ENCODE data around the gene PFDN6. TPM values are rescaled to one million over a fixed set of nuclear protein-coding genes. Genes with fewer than 3 reads are reported as not detected.

PFDN6 gene
- total and polyA plus RNA-seq, 7 donors, result 57.2 to 296 (median 87.6) TPM

GRCh38 chr6:33333666-33334065 is 44.3 kb downstream of the PFDN6 start:
- no peak for ATAC-seq
- 87 to 91% (median 90%) methylated on average over 4 of the region's 4 CpGs for WGBS, 3 donors

GRCh38 chr6:33335916-33336315 is 46.5 kb downstream of the PFDN6 start:
- Histone ChIP-seq H3K4me3 (no peak overlapping the region), H3K36me3 (ENCODE audit: insufficient read depth in 1 of 2, low read depth in 1 of 2) (no peaks in the 10 kb centered on the region), H3K4me1 (no peaks in the 10 kb centered on the region), H3K9me3 (no peaks in the 10 kb centered on the region), H3K27ac (no peak overlapping the region), H3K27me3 (ENCODE audit: insufficient read depth in 3 of 3, low read length in 2 of 3) (no peaks in the 10 kb centered on the region)
- no peak for TF ChIP-seq CTCF (IDR thresholded peaks at IDR 0.05)
- intact Hi-C loops (cut with DNase I), result no loop called here
- 64 to 74% (median 73%) methylated on average over 4 of the region's 4 CpGs for WGBS, 3 donors
- no peak for ATAC-seq
- DNase-seq, result no peak

More at GRCh38 chr6:33333666-33334065, 44.3 kb downstream of the PFDN6 start:
- Histone ChIP-seq H3K27me3 (ENCODE audit: insufficient read depth in 3 of 3, low read length in 2 of 3) (no peaks in the 10 kb centered on the region), H3K36me3 (ENCODE audit: insufficient read depth in 1 of 2, low read depth in 1 of 2) (no peaks in the 10 kb centered on the region), H3K4me3 (no peak overlapping the region), H3K9me3 (no peaks in the 10 kb centered on the region), H3K27ac (no peak overlapping the region), H3K4me1 (no peaks in the 10 kb centered on the region)
- intact Hi-C loops (cut with DNase I), result no loop called here
- TF ChIP-seq CTCF (IDR thresholded peaks at IDR 0.05), result no peak
- no peak for DNase-seq

DNA sequence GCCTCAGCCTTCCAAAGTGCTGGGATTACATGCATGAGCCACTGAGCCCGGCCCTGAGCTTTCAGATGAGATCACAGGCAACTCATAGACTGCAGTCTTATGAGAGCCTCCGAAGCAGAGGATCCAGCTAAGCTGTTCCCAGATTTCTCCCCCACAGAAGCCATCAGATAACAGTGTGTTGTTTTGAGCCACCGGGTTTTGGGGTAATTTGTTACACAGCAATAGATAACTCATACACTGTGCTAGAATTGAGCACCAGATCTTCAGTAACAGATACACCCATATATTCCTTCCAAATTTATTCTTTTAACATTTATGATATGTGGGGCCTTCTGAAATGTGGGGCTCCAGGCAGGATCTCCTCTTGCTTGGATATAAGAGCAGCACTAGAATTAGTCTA is 47.1 kb downstream of the PFDN6 start:
- ATAC-seq (no peak), DNase-seq (no peak)
- 81 to 85% (median 85%) methylated on average over 3 of the region's 3 CpGs for WGBS, 3 donors
- no peaks in the 10 kb centered on the region for H3K4me1 ChIP-seq
- intact Hi-C loops (cut with DNase I), result no loop called here
- H3K27ac ChIP-seq, result no peak overlapping the region
- H3K4me3 ChIP-seq, result no peak overlapping the region
- no peaks in the 10 kb centered on the region for H3K27me3 ChIP-seq (ENCODE audit: insufficient read depth in 3 of 3, low read length in 2 of 3)
- H3K9me3 ChIP-seq, result no peaks in the 10 kb centered on the region
- H3K36me3 ChIP-seq (ENCODE audit: insufficient read depth in 1 of 2, low read depth in 1 of 2), result no peaks in the 10 kb centered on the region
- no peak for TF ChIP-seq CTCF (IDR thresholded peaks at IDR 0.05)

GRCh38 chr6:33339193-33339592 is 49.8 kb downstream of the PFDN6 start:
- ATAC-seq, result no peak
- Histone ChIP-seq H3K27me3 (ENCODE audit: insufficient read depth in 3 of 3, low read length in 2 of 3) (no peaks in the 10 kb centered on the region), H3K4me3 (no peak overlapping the region), H3K9me3 (no peaks in the 10 kb centered on the region), H3K36me3 (ENCODE audit: insufficient read depth in 1 of 2, low read depth in 1 of 2) (no peaks in the 10 kb centered on the region), H3K27ac (no peak overlapping the region), H3K4me1 (no peaks in the 10 kb centered on the region)
- DNase-seq, result no peak
- 82 to 91% (median 84%) methylated on average over 6 of the region's 6 CpGs for WGBS, 3 donors
- TF ChIP-seq CTCF (IDR thresholded peaks at IDR 0.05), result no peak
- intact Hi-C loops (cut with DNase I), result no loop called here

Other genes with a start within 250 kb of the PFDN6 start
- gene HLA-DPA1, start 216.0 kb upstream of the PFDN6 start, total RNA-seq, result 10 to 100 TPM; 13.8 to 52.6 (median 20.2) TPM
- 10 to 100 TPM; 10.7 to 12.3 (median 10.9) TPM for gene HLA-DPA1, start 216.0 kb upstream of the PFDN6 start, polyA plus RNA-seq
- gene HLA-DPB1, start 213.6 kb upstream of the PFDN6 start, total RNA-seq, result 10 to 100 TPM; 11.9 to 33.2 (median 18.3) TPM
- 10 to 100 TPM; 11.0 to 17.9 (median 11.1) TPM for gene HLA-DPB1, start 213.6 kb upstream of the PFDN6 start, polyA plus RNA-seq
- 1 to 10 TPM in 1 of 4 donors, under 1 TPM in 3; 0.27 to 1.3 (median 0.51) TPM for gene COL11A2, start 97.1 kb upstream of the PFDN6 start, total RNA-seq
- under 1 TPM; 0.35 to 0.69 (median 0.61) TPM for gene COL11A2, start 97.1 kb upstream of the PFDN6 start, polyA plus RNA-seq
- gene RXRB, start 88.9 kb upstream of the PFDN6 start, total RNA-seq, result 10 to 100 TPM; 31.3 to 43.7 (median 36.0) TPM
- 10 to 100 TPM; 19.2 to 45.9 (median 29.3) TPM for gene RXRB, start 88.9 kb upstream of the PFDN6 start, polyA plus RNA-seq
- gene SLC39A7, start 88.7 kb upstream of the PFDN6 start, total RNA-seq, result 10 to 100 TPM; 17.6 to 41.4 (median 28.4) TPM
- 100 to 1,000 TPM in 1 of 3 donors, 10 to 100 TPM in 2; 44.8 to 126 (median 53.5) TPM for gene SLC39A7, start 88.7 kb upstream of the PFDN6 start, polyA plus RNA-seq
- gene HSD17B8, start 84.9 kb upstream of the PFDN6 start, total RNA-seq, result 10 to 100 TPM in 3 of 4 donors, 1 to 10 TPM in 1; 5.3 to 18.9 (median 11.9) TPM
- 10 to 100 TPM in 2 of 3 donors, 1 to 10 TPM in 1; 9.6 to 12.3 (median 10.2) TPM for gene HSD17B8, start 84.9 kb upstream of the PFDN6 start, polyA plus RNA-seq
- 10 to 100 TPM; 27.9 to 31.6 (median 29.1) TPM for gene RING1, start 81.1 kb upstream of the PFDN6 start, total RNA-seq
- 10 to 100 TPM; 29.9 to 39.4 (median 34.6) TPM for gene RING1, start 81.1 kb upstream of the PFDN6 start, polyA plus RNA-seq
- gene VPS52, start 17.7 kb upstream of the PFDN6 start, total RNA-seq, result 10 to 100 TPM; 35.7 to 52.5 (median 46.8) TPM
- 10 to 100 TPM; 29.3 to 31.6 (median 30.2) TPM for gene VPS52, start 17.7 kb upstream of the PFDN6 start, polyA plus RNA-seq
- 1,000 to 10,000 TPM; 1,108 to 1,410 (median 1,267) TPM for gene RPS18, start 17.5 kb upstream of the PFDN6 start, total RNA-seq
- 1,000 to 10,000 TPM; 1,958 to 4,446 (median 3,068) TPM for gene RPS18, start 17.5 kb upstream of the PFDN6 start, polyA plus RNA-seq
- gene B3GALT4, start 12.5 kb upstream of the PFDN6 start, total RNA-seq, result 1 to 10 TPM; 1.3 to 3.6 (median 1.7) TPM
- gene B3GALT4, start 12.5 kb upstream of the PFDN6 start, polyA plus RNA-seq, result 1 to 10 TPM; 1.7 to 3.0 (median 1.8) TPM
- gene WDR46, start 362 bp upstream of the PFDN6 start, total RNA-seq, result 10 to 100 TPM; 22.4 to 46.0 (median 34.7) TPM
- gene WDR46, start 362 bp upstream of the PFDN6 start, polyA plus RNA-seq, result 10 to 100 TPM; 33.3 to 65.0 (median 44.4) TPM
- 10 to 100 TPM; 44.5 to 58.3 (median 54.9) TPM for gene RGL2, start 9.3 kb downstream of the PFDN6 start, total RNA-seq
- 10 to 100 TPM; 30.5 to 66.1 (median 51.9) TPM for gene RGL2, start 9.3 kb downstream of the PFDN6 start, polyA plus RNA-seq
- 10 to 100 TPM; 24.4 to 37.4 (median 27.1) TPM for gene TAPBP, start 24.5 kb downstream of the PFDN6 start, total RNA-seq
- 10 to 100 TPM in 2 of 3 donors, 1 to 10 TPM in 1; 7.9 to 16.1 (median 10.1) TPM for gene TAPBP, start 24.5 kb downstream of the PFDN6 start, polyA plus RNA-seq
- gene ZBTB22, start 28.1 kb downstream of the PFDN6 start, total RNA-seq, result 10 to 100 TPM in 2 of 4 donors, 1 to 10 TPM in 2; 7.4 to 19.7 (median 10.1) TPM
- 1 to 10 TPM; 4.7 to 8.4 (median 5.7) TPM for gene ZBTB22, start 28.1 kb downstream of the PFDN6 start, polyA plus RNA-seq
- 10 to 100 TPM; 22.2 to 36.4 (median 34.2) TPM for gene DAXX, start 33.4 kb downstream of the PFDN6 start, total RNA-seq
- 10 to 100 TPM; 39.3 to 76.8 (median 59.7) TPM for gene DAXX, start 33.4 kb downstream of the PFDN6 start, polyA plus RNA-seq
- under 1 TPM in 3 of 4 donors, not detected in 1; 0.17 to 0.27 (median 0.25) TPM for gene KIFC1, start 102.2 kb downstream of the PFDN6 start, total RNA-seq
- 1 to 10 TPM in 1 of 3 donors, under 1 TPM in 2; 0.15 to 1.0 (median 0.19) TPM for gene KIFC1, start 102.2 kb downstream of the PFDN6 start, polyA plus RNA-seq
- 10 to 100 TPM; 40.5 to 57.5 (median 50.5) TPM for gene PHF1, start 121.4 kb downstream of the PFDN6 start, total RNA-seq
- gene PHF1, start 121.4 kb downstream of the PFDN6 start, polyA plus RNA-seq, result 10 to 100 TPM; 65.6 to 84.8 (median 78.3) TPM
- 100 to 1,000 TPM in 2 of 4 donors, 10 to 100 TPM in 2; 75.4 to 121 (median 95.6) TPM for gene CUTA, start 128.5 kb downstream of the PFDN6 start, total RNA-seq
- 100 to 1,000 TPM in 2 of 3 donors, 10 to 100 TPM in 1; 99.9 to 126 (median 125) TPM for gene CUTA, start 128.5 kb downstream of the PFDN6 start, polyA plus RNA-seq
- gene SYNGAP1, start 130.5 kb downstream of the PFDN6 start, total RNA-seq, result 1 to 10 TPM; 1.9 to 4.3 (median 2.2) TPM
- gene SYNGAP1, start 130.5 kb downstream of the PFDN6 start, polyA plus RNA-seq, result 1 to 10 TPM in 2 of 3 donors, under 1 TPM in 1; 0.70 to 2.2 (median 1.5) TPM
- gene ZBTB9, start 165.0 kb downstream of the PFDN6 start, total RNA-seq, result 1 to 10 TPM; 2.4 to 4.9 (median 3.9) TPM
- gene ZBTB9, start 165.0 kb downstream of the PFDN6 start, polyA plus RNA-seq, result 1 to 10 TPM; 1.9 to 5.2 (median 3.7) TPM

Data from psoas muscle (tissue), 8 donors.